CD14-positive monocyte (primary cell): Measurements from ENCODE around the gene MCF2L2. TPM values are rescaled to one million over a fixed set of nuclear protein-coding genes. Genes with fewer than 3 reads are reported as not detected.

Experiments used
- DNase-seq, 3 donors: peaks; one replicate each; pipeline ENCODE4 v3.0.0-alpha.2; 2011 to 2022
- H2AFZ ChIP-seq: 2 replicates; pipeline ENCODE4 v1.6.0; 2012; ENCODE audit warnings: mild to moderate bottlenecking, low read depth, low read length, inconsistent platforms; ENCODE audit not compliant: insufficient read depth, poor library complexity, severe bottlenecking
- H3K27ac ChIP-seq, 2 donors: 1 replicate in 1 of 2; 2 replicates in 1 of 2; pipeline ENCODE4 v1.5.1; 2012 to 2013; ENCODE audit warnings: low read length in 2 of 2, control low read depth in 1 of 2, inconsistent platforms in 1 of 2, low read depth in 1 of 2, mild to moderate bottlenecking in 1 of 2
- H3K27me3 ChIP-seq, 2 donors: one replicate each; pipeline versions ENCODE4 v1.6.0 to v1.6.1; 2011 to 2013; ENCODE audit warnings: low read length in 2 of 2; ENCODE audit not compliant: control insufficient read depth in 2 of 2, insufficient read depth in 2 of 2
- H3K36me3 ChIP-seq, 2 donors: replicated peaks in 1 of 2; 1 replicate in 1 of 2; 2 replicates in 1 of 2; pipeline versions ENCODE4 v1.5.1 to v1.6.1; 2012 to 2013; ENCODE audit warnings: low read length in 2 of 2, control low read depth in 1 of 2, inconsistent platforms in 1 of 2, mild to moderate bottlenecking in 1 of 2; ENCODE audit not compliant: insufficient read depth in 2 of 2, control insufficient read depth in 1 of 2
- H3K4me1 ChIP-seq, 2 donors: 1 replicate in 1 of 2; 2 replicates in 1 of 2; pipeline versions ENCODE4 v1.5.1 to v1.6.1; 2012 to 2013; ENCODE audit warnings: low read length in 2 of 2, control low read depth in 1 of 2, inconsistent platforms in 1 of 2, mild to moderate bottlenecking in 1 of 2, moderate library complexity in 1 of 2; ENCODE audit not compliant: insufficient read depth in 2 of 2, control insufficient read depth in 1 of 2
- H3K4me2 ChIP-seq: replicated peaks from 2 replicates; pipeline ENCODE3; 2012; ENCODE audit warnings: low read length, moderate library complexity, mild to moderate bottlenecking; ENCODE audit not compliant: poor library complexity, severe bottlenecking; ENCODE audit errors: extremely low read depth
- H3K4me3 ChIP-seq, 3 experiments: fragments of 200-600 bp in 1 of 3; sonication (generic) in 1 of 3; replicated peaks in 1 of 3; 1 replicate in 2 of 3; 2 replicates in 1 of 3; pipeline ENCODE4 v1.5.1; 2011 to 2013; ENCODE audit warnings: low read length in 3 of 3, mild to moderate bottlenecking in 3 of 3, control low read depth in 2 of 3, low read depth in 2 of 3, inconsistent platforms in 1 of 3, moderate library complexity in 1 of 3
- H3K79me2 ChIP-seq: 2 replicates; pipeline ENCODE4 v1.6.0; 2012; ENCODE audit warnings: mild to moderate bottlenecking, control low read depth, inconsistent platforms, low read length, moderate library complexity; ENCODE audit not compliant: insufficient read depth
- H3K9ac ChIP-seq: 2 replicates; pipeline ENCODE4 v1.6.0; 2017; ENCODE audit warnings: low read length, mild to moderate bottlenecking; ENCODE audit not compliant: insufficient read depth, poor library complexity, severe bottlenecking
- H3K9me3 ChIP-seq, 2 donors: replicated peaks in 1 of 2; 1 replicate in 1 of 2; 2 replicates in 1 of 2; pipeline versions ENCODE4 v1.5.1 to v1.6.1; 2012 to 2013; ENCODE audit warnings: low read length in 2 of 2, control low read depth in 1 of 2; ENCODE audit not compliant: control insufficient read depth in 1 of 2, insufficient read depth in 1 of 2
- H4K20me1 ChIP-seq: 2 replicates; pipeline ENCODE4 v1.6.0; 2012; ENCODE audit warnings: mild to moderate bottlenecking, low read length, control low read depth, moderate library complexity; ENCODE audit not compliant: insufficient read depth
- H3K27ac Mint-ChIP-seq, 7 donors: one replicate each; pipeline ENCODE4 v1.8.0; 2020; ENCODE audit warnings: mild to moderate bottlenecking in 7 of 7, mixed read lengths in 7 of 7, moderate library complexity in 6 of 7, inconsistent platforms in 2 of 7
- H3K27me3 Mint-ChIP-seq, 3 donors: one replicate each; pipeline ENCODE4 v1.8.0; 2021 to 2022; ENCODE audit warnings: low read depth in 3 of 3, mild to moderate bottlenecking in 3 of 3, mixed read lengths in 3 of 3, moderate library complexity in 3 of 3, inconsistent platforms in 1 of 3
- H3K36me3 Mint-ChIP-seq, 2 donors: one replicate each; pipeline ENCODE4 v1.8.0; 2020; ENCODE audit warnings: mixed read lengths in 2 of 2, inconsistent platforms in 1 of 2, mild to moderate bottlenecking in 1 of 2
- H3K4me1 Mint-ChIP-seq: one replicate; pipeline ENCODE4 v1.8.0; 2020; ENCODE audit warnings: mild to moderate bottlenecking, mixed read lengths
- H3K4me3 Mint-ChIP-seq, 2 donors: one replicate each; pipeline ENCODE4 v1.8.0; 2020; ENCODE audit warnings: mild to moderate bottlenecking in 2 of 2, mixed read lengths in 2 of 2, moderate library complexity in 1 of 2
- H3K9me3 Mint-ChIP-seq, 7 donors: one replicate each; pipeline ENCODE4 v1.8.0; 2020 to 2022; ENCODE audit warnings: mixed read lengths in 7 of 7, mild to moderate bottlenecking in 6 of 7, moderate library complexity in 6 of 7, inconsistent platforms in 2 of 7
- CTCF ChIP-seq: fragments of 200-600 bp; IDR thresholded peaks from one replicate; pipeline ENCODE4 v1.8.0; 2022; ENCODE audit warnings: antibody characterized with exemption, mild to moderate bottlenecking
- WGBS: methylation state at CpG from one replicate; pipeline ENCODE4 v1.1.5; 2013; ENCODE audit warnings: missing lambda C conversion rate; ENCODE audit not compliant: insufficient coverage; 5-methylcytosine and 5-hydroxymethylcytosine counted together
- intact Hi-C, 2 donors: fragments of 100-400 bp; cut with micrococcal nuclease; formaldehyde crosslinking; loops; one replicate each; pipeline versions ENCODE4 v1.15.0 to v1.15.1; 2023
- polyA plus RNA-seq, 3 donors: library from polyadenylated mRNA; depleted of rRNA in 1 of 3; unstranded in 2 of 3; stranded (reverse) in 1 of 3; fragments of 300-500 nt in 2 of 3; fragments of >200 nt in 1 of 3; fragmentation: Illumina TruSeq in 2 of 3; gene quantifications; 1 replicate in 2 of 3; 2 replicates in 1 of 3; pipeline ENCODE4 v1.2.3, GENCODE V29; 2012 to 2021

Gene MCF2L2
- polyA plus RNA-seq, 3 donors: 0.01 to 0.13 TPM; not detected in 1

- intact Hi-C loops: no loop called here
- Histone ChIP-seq H3K9ac (no peak overlapping the region), H3K79me2 (no peaks in the 10 kb centered on the region), H3K4me2 (no peak overlapping the region), H3K4me3 (no peak overlapping the region), H3K9me3 (no peaks in the 10 kb centered on the region), H3K36me3 (no peaks in the 10 kb centered on the region), H3K4me1 (peaks cover 0 to 2% of the 10 kb centered on the region in 2 donors), H4K20me1 (no peaks in the 10 kb centered on the region), H3K27me3 (no peaks in the 10 kb centered on the region), H2AFZ (no peak overlapping the region), H3K27ac (no peak overlapping the region)
- no peaks in the 10 kb centered on the region for H3K36me3 Mint-ChIP-seq
- H3K27ac Mint-ChIP-seq: no peak overlapping the region
- no peak for TF ChIP-seq CTCF
- no peaks in the 10 kb centered on the region for H3K9me3 Mint-ChIP-seq
- no peak for DNase-seq
- no peak overlapping the region for H3K4me3 Mint-ChIP-seq
- 69% methylated on average over 2 of the region's 4 CpGs for WGBS
- H3K4me1 Mint-ChIP-seq: peaks cover 9% of the 10 kb centered on the region
- H3K27me3 Mint-ChIP-seq: peaks cover 0 to 5% (median 1%) of the 10 kb centered on the region in 3 donors
These were observed 280.4 kb downstream of the MCF2L2 start for GRCh38 chr3:183148056-183148455.

- no peak overlapping the region for H3K27ac Mint-ChIP-seq
- intact Hi-C loops: no loop called here
- WGBS: no CpG with 5 or more reads among the region's 1 CpG
- no peaks in the 10 kb centered on the region for H3K4me1 Mint-ChIP-seq
- H3K27me3 Mint-ChIP-seq: peaks cover 0 to 8% (median 7%) of the 10 kb centered on the region in 3 donors
- Histone ChIP-seq H3K4me2 (no peak overlapping the region), H3K9me3 (no peaks in the 10 kb centered on the region), H3K27ac (no peak overlapping the region), H2AFZ (no peak overlapping the region), H3K36me3 (no peaks in the 10 kb centered on the region), H3K4me3 (no peak overlapping the region), H3K4me1 (no peaks in the 10 kb centered on the region), H4K20me1 (no peaks in the 10 kb centered on the region), H3K9ac (no peak overlapping the region), H3K27me3 (no peaks in the 10 kb centered on the region), H3K79me2 (no peaks in the 10 kb centered on the region)
- no peak for TF ChIP-seq CTCF
- H3K9me3 Mint-ChIP-seq: peaks cover 0 to 3% (median 0%) of the 10 kb centered on the region in 7 donors
- DNase-seq: no peak
- no peak overlapping the region for H3K4me3 Mint-ChIP-seq
- no peaks in the 10 kb centered on the region for H3K36me3 Mint-ChIP-seq
These were observed 284.1 kb downstream of the MCF2L2 start for GRCh38 chr3:183144363-183144762.
